Embryonic facial prominence (tissue), 1 donor: ENCODE measurements around the gene COMMD4.
A peak's percentile ranks its signal among the peaks of the same experiment; 100 is the strongest.
"Not testable (repeated sequence)": the region's sequence is repeated elsewhere in the genome, so short reads cannot be mapped to it uniquely, and the experiment has no call there.

Experiments
- DNase-seq: peaks from one replicate; pipeline ENCODE4 v3.0.0-alpha.2; 2016; ENCODE audit errors: extremely low spot score

The COMMD4 gene

GRCh38 chr15:75335705-75336355 lies at the start of gene COMMD4:
Gene COMMD4 (plus strand): TSS chr15:75336063. CDS start chr15:75336090, 27 bp downstream.
- DNase-seq = peak; percentile 83

- not testable (repeated sequence) for DNase-seq
Observed at GRCh38 chr15:75293660-75294059, 42.2 kb upstream of the COMMD4 start.

GRCh38 chr15:75298541-75299310 lies 37.1 kb upstream of the COMMD4 start:
- not testable (repeated sequence) for DNase-seq

- not testable (repeated sequence) for DNase-seq
Observed at GRCh38 chr15:75299311-75299688, 36.6 kb upstream of the COMMD4 start.

- DNase-seq = not testable (repeated sequence)
Observed at GRCh38 chr15:75300026-75300425, 35.8 kb upstream of the COMMD4 start.

GRCh38 chr15:75302318-75302717 lies 33.5 kb upstream of the COMMD4 start:
- no peak for DNase-seq

- DNase-seq = not testable (repeated sequence)
Observed at GRCh38 chr15:75302753-75303152, 33.1 kb upstream of the COMMD4 start.

- DNase-seq = no peak
Observed at GRCh38 chr15:75306188-75306587, 29.7 kb upstream of the COMMD4 start.

GRCh38 chr15:75307778-75308390 lies 28.0 kb upstream of the COMMD4 start:
- DNase-seq = no peak

- no peak for DNase-seq
Observed at GRCh38 chr15:75309711-75310110, 26.2 kb upstream of the COMMD4 start.

- DNase-seq = not testable (repeated sequence)
Observed at GRCh38 chr15:75312548-75312947, 23.3 kb upstream of the COMMD4 start.

GRCh38 chr15:75313116-75313845 lies 22.6 kb upstream of the COMMD4 start:
- DNase-seq = no peak

GRCh38 chr15:75314552-75315290 lies 21.1 kb upstream of the COMMD4 start:
- DNase-seq = no peak

- DNase-seq = not testable (repeated sequence)
Observed at GRCh38 chr15:75319231-75319897, 16.5 kb upstream of the COMMD4 start.

GRCh38 chr15:75321711-75322110 lies 14.2 kb upstream of the COMMD4 start:
- no peak for DNase-seq

GRCh38 chr15:75325922-75326321 lies 9.9 kb upstream of the COMMD4 start:
- no peak for DNase-seq

GRCh38 chr15:75327005-75327404 lies 8.9 kb upstream of the COMMD4 start:
- DNase-seq = no peak

- no peak for DNase-seq
Observed at GRCh38 chr15:75327491-75327890, 8.4 kb upstream of the COMMD4 start.

GRCh38 chr15:75328493-75329314 lies 7.2 kb upstream of the COMMD4 start:
- no peak for DNase-seq

GRCh38 chr15:75329571-75329970 lies 6.3 kb upstream of the COMMD4 start:
- DNase-seq = no peak
